H1 (cell line): ENCODE results near the gene TRAF3IP1. TPM values are rescaled to one million over a fixed set of nuclear protein-coding genes. Genes with fewer than 3 reads are reported as not detected.

ENCODE experiments used
- CBX5 ChIP-seq: fragments of 300-800, 300-1000 bp; sonication (generic); IDR thresholded peaks from 2 replicates; pipeline ENCODE4 v1.7.1; 2016; ENCODE audit warnings: antibody characterized with exemption, low read length, low read depth
- EP300 ChIP-seq, 2 experiments: IDR thresholded peaks; 1 replicate in 1 of 2; 2 replicates in 1 of 2; pipeline ENCODE4 v1.6.1; 2011 to 2012; ENCODE audit warnings: low read depth in 2 of 2, low read length in 2 of 2, mild to moderate bottlenecking in 2 of 2, borderline replicate concordance in 1 of 2, inconsistent platforms in 1 of 2, moderate library complexity in 1 of 2
- KDM4A ChIP-seq: IDR thresholded peaks from one replicate; pipeline ENCODE4 v1.7.1; 2012; ENCODE audit warnings: low read depth, mild to moderate bottlenecking, moderate library complexity, low read length, inconsistent platforms; ENCODE audit not compliant: severe bottlenecking
- PHF8 ChIP-seq: fragments of 200-600 bp; sonication (generic); conservative IDR thresholded peaks from 2 replicates; pipeline ENCODE4 v1.7.1; 2012; ENCODE audit warnings: low read depth, mild to moderate bottlenecking, inconsistent platforms, low read length, moderate library complexity
- RBBP5 ChIP-seq: IDR thresholded peaks from 2 replicates; pipeline ENCODE4 v1.7.1; 2012; ENCODE audit warnings: low read depth, mild to moderate bottlenecking, inconsistent platforms, low read length, moderate library complexity, borderline replicate concordance
- RNF2 ChIP-seq: fragments of 200-900, 300-1000 bp; sonication (generic); IDR thresholded peaks from 2 replicates; pipeline ENCODE4 v1.7.1; 2016; ENCODE audit warnings: borderline replicate concordance, low read depth, mild to moderate bottlenecking, antibody characterized with exemption, low read length; ENCODE audit not compliant: poor library complexity, severe bottlenecking; ENCODE audit errors: missing control alignments
- TAF1 ChIP-seq: IDR thresholded peaks from 2 replicates; pipeline ENCODE4 v1.6.1; 2011; ENCODE audit warnings: mild to moderate bottlenecking, low read depth, low read length
- polyA plus RNA-seq, 7 experiments: library from polyadenylated mRNA; depleted of rRNA in 3 of 7; stranded (reverse) in 5 of 7; unstranded in 2 of 7; fragments of >200 nt in 5 of 7; fragments of 200-250 nt in 2 of 7; gene quantifications; 1 replicate in 5 of 7; 2 replicates in 1 of 7; 4 replicates in 1 of 7; pipeline versions ENCODE4 v1.2.1 to v1.2.3, GENCODE V29; 2011 to 2013; ENCODE audit warnings: missing spikeins in 2 of 7, mixed read lengths in 2 of 7
- total RNA-seq: library from RNA; stranded (reverse); fragmentation: NEBNext Ultra II Directional; extraction: Animal tissue kit (Norgen Biotek cat#: 25700); gene quantifications from 2 replicates; pipeline ENCODE4 v1.2.1, GENCODE V29; 2021

Gene TRAF3IP1
- total and polyA plus RNA-seq, 2 of the 8 experiments (the other 6 are each of a cell fraction or from before 2014, with no cell fraction given) = 2.3 to 17.5 TPM

- TF ChIP-seq CBX5 (no peak), KDM4A (no peak), PHF8 (no peak), RBBP5 (0 out of 2 replicates have a peak, but pooled peaks have one; percentile 2), RNF2 (no peak), EP300 (IDR thresholded peaks at IDR 0.05; ENCODE audit: borderline replicate concordance in 1 of 2, low read depth in 2 of 2, low read length in 2 of 2) (no peak), TAF1 (no peak)
Observed at GRCh38 chr2:238290091-238290509, 30.2 kb upstream of the TRAF3IP1 start (continued).
